Measurements from ENCODE around the gene TEAD1.

- TF ChIP-seq, protein P1, sequence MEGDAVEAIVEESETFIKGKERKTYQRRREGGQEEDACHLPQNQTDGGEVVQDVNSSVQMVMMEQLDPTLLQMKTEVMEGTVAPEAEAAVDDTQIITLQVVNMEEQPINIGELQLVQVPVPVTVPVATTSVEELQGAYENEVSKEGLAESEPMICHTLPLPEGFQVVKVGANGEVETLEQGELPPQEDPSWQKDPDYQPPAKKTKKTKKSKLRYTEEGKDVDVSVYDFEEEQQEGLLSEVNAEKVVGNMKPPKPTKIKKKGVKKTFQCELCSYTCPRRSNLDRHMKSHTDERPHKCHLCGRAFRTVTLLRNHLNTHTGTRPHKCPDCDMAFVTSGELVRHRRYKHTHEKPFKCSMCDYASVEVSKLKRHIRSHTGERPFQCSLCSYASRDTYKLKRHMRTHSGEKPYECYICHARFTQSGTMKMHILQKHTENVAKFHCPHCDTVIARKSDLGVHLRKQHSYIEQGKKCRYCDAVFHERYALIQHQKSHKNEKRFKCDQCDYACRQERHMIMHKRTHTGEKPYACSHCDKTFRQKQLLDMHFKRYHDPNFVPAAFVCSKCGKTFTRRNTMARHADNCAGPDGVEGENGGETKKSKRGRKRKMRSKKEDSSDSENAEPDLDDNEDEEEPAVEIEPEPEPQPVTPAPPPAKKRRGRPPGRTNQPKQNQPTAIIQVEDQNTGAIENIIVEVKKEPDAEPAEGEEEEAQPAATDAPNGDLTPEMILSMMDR (IDR thresholded peaks at IDR 0.05), result no peak
- TF ChIP-seq POLR2A (IDR thresholded peaks at IDR 0.05), result no peak
These were observed 123.8 kb downstream of the TEAD1 start for GRCh38 chr11:12797996-12798395.
